NCI-H128 (cell line): Measurements from ENCODE around the gene FANCD2OS.
"Not testable (repeated sequence)": the region's sequence is repeated elsewhere in the genome, so short reads cannot be mapped to it uniquely, and the experiment has no call there.

Experiments used
- DNase-seq: peaks from one replicate; lab custom pipeline; 2025; ENCODE audit not compliant: unreplicated experiment; lab: John Stamatoyannopoulos, UW

The FANCD2OS gene

GRCh38 chr3:10093678-10094077 is 14.4 kb downstream of the FANCD2OS start:
- DNase-seq = no peak

GRCh38 chr3:10091387-10091786 is 16.7 kb downstream of the FANCD2OS start:
- DNase-seq = not testable (repeated sequence)

- DNase-seq = not testable (repeated sequence)
Observed at GRCh38 chr3:10090774-10091173, 17.3 kb downstream of the FANCD2OS start.

- DNase-seq = no peak
Observed at GRCh38 chr3:10090179-10090578, 17.9 kb downstream of the FANCD2OS start.

- no peak for DNase-seq
Observed at GRCh38 chr3:10088256-10088655, 19.8 kb downstream of the FANCD2OS start.

- DNase-seq = no peak
Observed at GRCh38 chr3:10085738-10086137, 22.3 kb downstream of the FANCD2OS start.

GRCh38 chr3:10081871-10082270 is 26.2 kb downstream of the FANCD2OS start:
- DNase-seq = no peak

- no peak for DNase-seq
Observed at GRCh38 chr3:10074666-10075065, 33.4 kb downstream of the FANCD2OS start.

GRCh38 chr3:10070077-10070476 is 38.0 kb downstream of the FANCD2OS start:
- DNase-seq = not testable (repeated sequence)

GRCh38 chr3:10055097-10055496 is 53.0 kb downstream of the FANCD2OS start:
- no peak for DNase-seq
